AG04449 (cell line): Measurements from ENCODE around the gene TLX1.

ENCODE experiments used
- CTCF ChIA-PET: fragments of 350-600 bp; formaldehyde crosslinking; extraction: SDS; loops from one replicate; lab custom pipeline; 2021; ENCODE audit warnings: antibody characterized with exemption; lab: Yijun Ruan, JAX
- POLR2A ChIA-PET: fragments of 400-600, 350-600 bp; formaldehyde crosslinking; extraction: SDS; loops from one replicate; lab custom pipeline; 2020; ENCODE audit warnings: antibody characterized with exemption, inconsistent platforms; lab: Yijun Ruan, JAX
- DNase-seq: peaks from one replicate; pipeline ENCODE4 v3.0.0-alpha.2; 2010; ENCODE audit warnings: low read depth, low spot score
- H3K4me3 ChIP-seq: 2 replicates; pipeline ENCODE4 v1.5.1; 2011; ENCODE audit warnings: low read depth, mild to moderate bottlenecking, control low read depth, low read length
- CTCF ChIP-seq: IDR thresholded peaks from one replicate; pipeline ENCODE4 v1.5.1; 2011; ENCODE audit warnings: mild to moderate bottlenecking, moderate library complexity, low read length, control low read depth, inconsistent platforms; ENCODE audit not compliant: insufficient read depth; ENCODE audit errors: missing control alignments

The TLX1 gene

DNA sequence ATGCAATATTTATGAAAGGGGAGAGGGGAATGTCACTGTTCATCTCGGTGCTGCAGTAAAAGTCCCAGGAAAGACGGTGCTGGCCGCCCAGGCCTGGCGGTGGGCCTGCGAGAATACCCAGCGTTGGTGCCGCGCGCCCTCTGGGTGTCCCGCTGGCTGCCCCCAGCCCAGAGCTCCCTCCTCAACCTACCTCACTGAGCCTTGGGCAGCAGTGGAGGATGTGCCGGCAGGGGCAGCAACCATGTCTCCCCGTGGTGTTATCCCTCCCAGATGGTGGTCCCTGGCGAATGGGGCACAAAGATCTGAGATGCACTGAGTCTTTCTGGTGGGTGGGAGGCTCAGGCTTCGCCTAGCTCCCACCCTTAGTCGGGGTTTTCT, 9.5 kb upstream of the TLX1 start:
- no peak for TF ChIP-seq CTCF
- POLR2A ChIA-PET: no interaction called here
- peak overlapping the region; percentile 50 for H3K4me3 ChIP-seq
- CTCF ChIA-PET: interaction anchor here (0.8 to 4.6 kb wide), 5 partner anchors 9 to 28 kb away, joined by 3 to 31 read pairs (median 7); no protein-coding TSS in a partner anchor
- no peak for DNase-seq

DNA sequence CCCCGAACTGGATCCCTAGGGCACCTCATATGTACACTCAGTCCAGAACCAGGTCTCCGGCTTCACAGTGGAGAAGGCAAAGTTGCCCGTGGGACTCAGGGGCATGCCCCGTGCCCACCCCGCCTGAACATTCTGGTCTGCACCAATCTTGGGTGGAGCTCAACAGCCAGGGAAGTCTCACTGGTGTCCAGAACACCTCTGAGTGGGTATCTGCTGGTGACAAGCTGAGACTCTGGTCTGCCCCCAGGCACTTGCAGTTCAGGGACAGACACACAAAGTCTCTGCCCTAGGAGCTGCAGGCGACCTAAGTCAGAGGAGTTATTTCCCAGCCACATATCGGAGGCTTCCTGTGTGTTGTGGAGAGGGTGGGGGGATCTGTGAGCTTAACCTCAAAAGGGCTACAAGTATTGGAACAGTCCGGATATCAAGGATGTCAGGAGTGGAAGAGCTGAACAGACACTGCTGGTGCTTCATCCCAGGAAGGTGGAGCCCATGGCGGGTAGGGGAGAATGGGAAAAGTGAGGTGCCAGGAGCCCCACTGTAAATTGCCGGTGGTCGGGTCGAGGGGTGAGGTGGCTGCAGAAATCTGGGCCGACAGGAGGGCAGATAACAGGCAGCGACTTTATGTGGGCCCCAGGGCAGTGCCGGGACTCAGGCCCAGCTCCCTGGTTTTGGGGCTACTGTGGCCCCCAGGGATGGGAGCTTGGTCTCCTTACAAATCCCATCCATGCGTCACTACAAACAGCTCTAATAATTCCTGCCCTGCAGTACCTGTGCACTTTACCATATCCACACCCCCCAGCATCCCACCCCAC, 8.6 kb upstream of the TLX1 start:
- TF ChIP-seq CTCF: no peak
- DNase-seq: no peak
- ChIA-PET CTCF (interaction anchor here (0.6 to 4.6 kb wide), 7 partner anchors 10 to 71 kb away, joined by 3 to 31 read pairs (median 6); no protein-coding TSS in a partner anchor), POLR2A (no interaction called here)
- no peak overlapping the region for H3K4me3 ChIP-seq

- no peak for DNase-seq
- ChIA-PET POLR2A (no interaction called here), CTCF (interaction anchor here (1.1 to 4.6 kb wide), 7 partner anchors 9 to 54 kb away, joined by 3 to 31 read pairs (median 7); no protein-coding TSS in a partner anchor)
- TF ChIP-seq CTCF: no peak
- H3K4me3 ChIP-seq: no peak overlapping the region
Observed at GRCh38 chr10:101123085-101123814, 7.8 kb upstream of the TLX1 start.

DNA sequence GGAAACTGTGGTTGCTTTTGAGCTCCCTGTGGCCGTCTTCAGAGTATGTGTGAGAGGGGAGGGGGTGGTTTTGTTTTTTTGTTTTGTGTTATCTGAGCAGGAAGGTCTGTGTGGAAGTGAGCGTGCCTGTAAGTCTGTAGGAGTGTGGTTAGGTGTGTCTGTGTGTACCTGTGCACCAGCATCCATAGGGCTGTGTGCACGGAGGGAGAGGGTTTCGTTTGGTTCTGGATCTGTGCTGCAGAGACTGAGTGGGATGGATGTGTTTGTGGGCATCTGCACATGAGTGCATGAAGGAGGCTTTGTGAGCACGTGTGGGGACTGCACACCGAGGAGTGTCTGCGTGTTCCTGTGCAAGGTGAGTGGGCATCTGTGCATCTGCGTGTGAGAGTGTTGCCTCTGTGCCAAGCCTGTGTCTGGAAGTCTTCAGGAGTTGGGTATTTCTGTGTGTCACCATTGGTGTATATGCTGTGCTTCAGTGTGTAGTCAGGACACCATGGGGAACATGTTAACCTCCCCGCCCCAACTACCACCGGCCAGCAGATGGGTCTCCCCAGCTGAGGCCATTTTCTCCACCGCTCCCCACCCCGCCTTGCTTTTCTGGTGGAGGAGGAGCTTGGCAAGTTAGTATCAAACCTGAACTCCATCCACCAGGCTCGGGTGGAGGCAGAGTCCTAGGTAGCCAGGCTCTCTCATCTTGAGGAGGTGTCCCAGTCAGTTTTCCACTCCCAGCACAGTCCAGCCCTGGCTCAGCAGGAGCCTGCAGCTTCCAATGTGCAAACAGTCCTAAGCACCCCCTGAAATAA, 7.1 kb upstream of the TLX1 start:
- no peak for TF ChIP-seq CTCF
- POLR2A ChIA-PET: no interaction called here
- DNase-seq: no peak
- no peak overlapping the region for H3K4me3 ChIP-seq
- CTCF ChIA-PET: interaction anchor here (1.1 to 4.6 kb wide), 6 partner anchors 8 to 55 kb away, joined by 3 to 31 read pairs (median 6); no protein-coding TSS in a partner anchor

DNA sequence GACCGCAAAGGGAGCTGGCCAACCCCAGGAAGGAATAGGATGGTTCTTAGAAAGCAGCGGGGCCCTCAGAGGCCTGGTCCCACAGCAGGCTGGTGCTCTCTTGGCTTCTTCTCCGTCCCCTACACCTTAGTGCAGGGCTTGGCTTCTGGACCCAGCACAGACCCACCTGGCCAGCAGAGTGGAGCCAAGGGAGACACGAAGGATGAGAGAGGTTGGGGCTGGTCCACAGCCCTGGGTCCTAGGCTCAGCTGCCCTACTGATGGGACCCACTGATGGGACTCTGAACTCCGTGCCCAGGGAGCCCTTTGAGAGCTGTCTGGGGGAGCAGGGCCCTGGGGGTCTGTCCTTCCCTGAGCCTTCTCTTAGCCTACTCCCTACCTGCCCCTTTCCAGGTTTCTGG, 6.2 kb upstream of the TLX1 start:
- POLR2A ChIA-PET: no interaction called here
- DNase-seq: no peak

More for the DNA sequence above, 6.2 kb upstream of the TLX1 start:
- H3K4me3 ChIP-seq: no peak overlapping the region
- no peak for TF ChIP-seq CTCF
- CTCF ChIA-PET: interaction anchor here (1.0 to 4.6 kb wide), 4 partner anchors 17 to 29 kb away, joined by 3 to 31 read pairs (median 12); no protein-coding TSS in a partner anchor
